GM19025 (cell line): Measurements from ENCODE around the gene ALG1L2.
A peak's percentile ranks its signal among the peaks of the same experiment; 100 is the strongest.
"Not testable (repeated sequence)": the region's sequence is repeated elsewhere in the genome, so short reads cannot be mapped to it uniquely, and the experiment has no call there.

Source experiments
- ATAC-seq: cut with Tn5 transposase; IDR thresholded peaks from one replicate; pipeline ENCODE4 v1.9.1; 2021; ENCODE audit warnings: mild to moderate bottlenecking, low read depth, moderate library complexity; ENCODE audit not compliant: unreplicated experiment

ALG1L2 gene

DNA sequence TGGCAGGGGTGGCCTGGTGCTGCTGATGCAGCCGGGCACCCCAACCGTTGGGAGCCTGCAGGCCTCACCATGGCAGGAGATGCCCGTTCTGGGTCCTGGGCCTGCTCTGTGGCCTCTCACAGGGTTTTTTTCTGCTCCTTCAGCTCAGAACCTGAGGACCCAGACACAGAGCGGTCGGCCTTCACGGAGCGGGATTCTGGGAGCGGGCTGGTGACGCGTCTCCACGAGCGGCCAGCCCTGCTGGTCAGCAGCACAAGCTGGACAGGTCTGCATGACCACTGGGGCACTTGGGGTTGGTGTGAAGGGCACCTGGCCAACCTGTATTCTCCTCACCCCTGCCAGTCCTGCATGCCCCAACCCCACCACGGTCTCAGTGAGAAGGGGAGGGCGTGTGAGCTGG is 10.3 kb downstream of the ALG1L2 start:
- ATAC-seq, result no peak

DNA sequence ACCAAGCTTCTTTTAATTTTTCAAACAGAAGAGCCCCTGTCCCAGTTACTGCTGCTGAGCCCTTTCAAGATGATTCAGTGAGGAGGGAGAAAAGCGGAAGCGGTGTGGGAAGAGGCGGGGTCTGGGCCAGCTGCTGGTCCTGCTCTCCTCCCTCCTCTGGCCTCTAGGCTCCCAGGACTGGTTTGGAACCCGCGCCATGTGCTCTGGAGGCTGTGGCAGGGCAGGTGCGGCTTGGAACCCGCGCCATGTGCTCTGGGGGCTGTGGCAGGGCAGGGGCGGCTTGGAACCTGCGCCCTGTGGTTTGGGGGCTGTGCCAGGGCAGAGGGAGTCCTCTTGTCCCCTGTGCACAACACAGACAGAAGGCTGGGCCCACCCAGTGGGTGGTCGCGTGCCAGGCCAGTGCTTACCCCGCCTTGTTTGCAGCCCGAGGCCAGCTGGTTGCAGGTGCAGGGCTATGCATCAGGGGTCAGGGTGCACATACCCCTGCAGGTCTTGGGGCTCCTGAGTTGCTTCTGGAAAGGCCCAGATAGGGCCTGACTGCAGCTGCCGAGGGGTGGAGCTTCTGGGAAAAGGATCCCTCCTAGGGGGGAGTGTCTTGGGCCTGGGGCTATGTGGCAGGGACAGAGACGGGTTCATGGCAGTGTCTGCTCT is 12.2 kb downstream of the ALG1L2 start:
- no peak for ATAC-seq

DNA sequence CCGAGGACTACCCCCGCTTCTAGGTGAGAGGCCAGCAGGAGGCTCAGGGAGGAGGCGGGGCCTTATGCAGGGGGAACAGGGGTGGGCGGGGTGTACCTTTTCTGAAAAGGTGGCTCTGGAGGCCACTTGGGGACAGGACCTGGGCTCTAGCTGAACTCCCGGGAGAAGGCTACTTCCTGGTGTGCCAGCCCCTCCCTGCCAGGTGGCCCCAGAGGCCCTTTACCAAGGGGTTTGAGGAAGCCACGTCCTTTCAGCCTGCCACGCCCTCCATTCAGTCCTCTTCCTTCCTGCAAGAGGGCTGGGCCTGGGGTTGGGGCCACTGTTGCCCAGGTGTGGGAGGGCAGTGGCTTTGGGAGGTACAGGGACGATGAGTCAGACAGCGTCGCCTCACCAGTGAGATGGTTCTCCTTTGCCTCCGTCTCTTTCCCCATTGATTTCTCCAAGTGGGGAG is 12.9 kb downstream of the ALG1L2 start:
- ATAC-seq, result not testable (repeated sequence)

DNA sequence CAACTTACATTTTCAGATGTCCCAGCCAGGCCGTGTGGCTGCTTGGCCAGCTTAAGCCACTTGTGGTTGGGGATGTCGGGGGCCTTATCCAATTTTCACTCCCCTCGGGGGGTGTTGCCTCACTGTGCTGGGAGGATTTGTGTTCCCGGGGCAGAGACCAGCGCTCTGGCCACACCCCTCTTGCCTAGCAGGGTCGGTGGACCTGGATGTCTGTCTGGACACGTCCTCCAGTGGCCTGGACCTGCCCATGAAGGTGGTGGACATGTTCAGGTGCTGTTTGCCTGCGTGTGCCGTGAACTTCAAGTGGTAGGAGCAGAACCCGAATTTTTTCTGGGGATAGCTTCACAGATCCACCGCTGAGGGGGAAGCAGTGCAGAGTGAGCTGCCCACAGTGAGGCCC is 14.2 kb downstream of the ALG1L2 start:
- not testable (repeated sequence) for ATAC-seq

DNA sequence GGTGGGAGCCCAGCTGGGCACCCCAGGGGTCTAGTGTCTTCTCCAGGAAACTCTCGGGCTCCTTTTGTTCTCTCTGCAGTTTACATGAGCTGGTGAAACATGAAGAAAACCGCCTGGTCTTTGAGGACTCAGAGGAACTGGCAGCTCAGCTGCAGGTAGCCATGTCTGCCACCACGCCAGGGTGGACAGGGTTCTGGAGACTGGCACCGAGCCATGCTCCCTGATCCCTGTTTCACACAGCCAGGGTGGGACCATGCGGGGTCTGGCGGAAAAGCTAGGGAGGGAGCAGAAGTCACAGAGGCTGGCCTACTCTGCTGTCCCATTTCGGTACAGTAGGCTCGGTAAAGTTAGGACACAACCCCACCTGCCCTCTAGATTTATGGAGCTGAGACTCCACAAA is 15.5 kb downstream of the ALG1L2 start:
- ATAC-seq, result not testable (repeated sequence)

DNA sequence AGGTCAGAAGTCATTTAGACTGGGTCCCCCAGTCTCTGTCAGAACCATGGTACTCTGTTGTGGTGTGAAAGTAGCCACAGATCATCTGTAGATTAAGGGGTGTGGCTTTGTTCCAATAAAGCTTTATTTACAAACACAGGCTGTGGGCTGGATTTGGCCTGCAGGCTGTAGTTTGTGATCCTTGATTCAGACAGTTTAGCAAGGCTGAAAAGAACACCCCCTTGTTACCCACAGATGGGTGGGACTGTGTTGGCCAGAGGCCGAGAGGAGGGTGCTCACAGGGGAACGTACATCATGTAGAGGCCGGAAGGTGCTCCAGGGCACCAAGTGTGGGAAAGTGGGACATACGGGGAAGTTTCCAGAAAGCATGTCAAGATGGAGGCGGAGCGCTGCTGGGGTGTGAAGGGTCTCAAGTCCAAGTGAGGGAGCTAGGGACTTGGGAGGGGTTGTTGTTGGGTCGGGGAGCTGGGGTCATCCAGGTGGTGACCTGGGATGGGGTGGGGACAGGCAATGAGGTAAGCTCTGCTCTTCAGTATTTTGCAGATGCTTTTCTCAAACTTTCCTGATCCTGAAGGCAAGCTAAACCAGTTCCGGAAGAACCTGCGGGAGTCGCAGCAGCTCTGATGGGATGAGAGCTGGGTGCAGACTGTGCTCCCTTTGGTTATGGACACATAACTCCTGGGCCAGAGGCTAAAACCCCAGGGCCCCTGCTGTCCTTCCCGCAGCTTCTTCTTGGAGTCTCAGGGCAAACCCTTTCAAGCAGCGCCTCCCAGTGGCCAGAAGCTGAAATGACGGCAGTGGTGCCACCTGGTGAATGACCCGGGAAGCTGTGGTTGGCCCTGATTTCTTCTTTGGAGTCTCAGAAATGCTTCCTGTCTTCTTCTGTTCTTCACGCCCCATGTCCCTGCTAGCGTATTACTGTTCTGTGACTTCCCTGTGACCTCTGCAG is 16.3 kb downstream of the ALG1L2 start:
- not testable (repeated sequence) for ATAC-seq

DNA sequence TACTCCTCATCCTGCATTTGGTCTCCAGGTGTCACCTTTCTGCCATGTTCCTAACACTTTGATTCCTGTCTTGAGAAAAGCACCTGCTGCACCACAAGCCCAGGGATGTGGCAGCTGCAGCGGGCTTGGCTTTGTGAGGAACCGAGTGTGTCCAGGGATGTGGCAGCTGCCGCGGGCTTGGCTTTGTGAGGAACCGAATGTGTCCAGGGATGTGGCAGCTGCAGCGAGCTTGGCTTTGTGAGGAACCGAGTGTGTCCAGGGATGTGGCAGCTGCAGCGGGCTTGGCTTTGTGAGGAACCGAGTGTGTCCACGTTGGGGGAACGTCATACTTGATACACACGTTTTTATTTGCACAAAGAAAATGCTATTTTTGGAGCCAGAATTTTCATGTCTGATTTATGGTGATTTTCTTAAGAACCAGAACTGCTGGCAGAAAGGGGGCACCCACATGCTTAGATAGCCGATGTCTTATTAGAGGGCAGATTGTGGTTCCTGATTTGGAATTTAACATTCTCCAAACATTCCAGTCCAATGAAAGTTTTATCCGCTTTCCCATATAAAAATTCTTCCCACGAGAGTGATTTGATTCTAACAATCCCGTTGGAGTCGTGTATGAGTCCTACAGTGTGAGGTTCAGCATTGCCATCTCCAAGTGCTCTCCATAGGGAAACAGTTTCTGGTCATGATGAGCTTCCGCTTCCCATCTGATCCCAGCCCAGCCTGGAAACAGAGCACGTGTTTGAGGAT is 17.2 kb downstream of the ALG1L2 start:
- not testable (repeated sequence) for ATAC-seq

DNA sequence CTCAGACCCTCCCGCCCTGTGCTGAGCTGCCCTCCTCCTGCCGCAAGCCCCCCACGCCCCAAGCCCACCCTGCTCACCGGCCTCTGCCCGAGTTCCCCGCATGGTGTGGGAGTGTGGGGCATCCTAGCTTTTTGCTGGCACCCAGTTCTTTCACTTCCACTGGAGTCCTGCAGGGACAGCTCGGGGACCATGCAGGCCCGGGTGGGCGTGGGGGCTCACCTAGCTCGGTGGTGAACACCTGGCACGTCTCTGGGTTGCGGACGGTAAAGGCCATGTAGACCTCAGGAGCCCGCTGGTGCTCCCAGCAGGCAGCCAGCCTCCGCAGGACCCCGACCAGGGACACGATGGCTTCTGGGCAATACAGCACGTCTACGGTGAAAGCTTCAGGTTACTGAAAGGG is 20.9 kb downstream of the ALG1L2 start:
- not testable (repeated sequence) for ATAC-seq

DNA sequence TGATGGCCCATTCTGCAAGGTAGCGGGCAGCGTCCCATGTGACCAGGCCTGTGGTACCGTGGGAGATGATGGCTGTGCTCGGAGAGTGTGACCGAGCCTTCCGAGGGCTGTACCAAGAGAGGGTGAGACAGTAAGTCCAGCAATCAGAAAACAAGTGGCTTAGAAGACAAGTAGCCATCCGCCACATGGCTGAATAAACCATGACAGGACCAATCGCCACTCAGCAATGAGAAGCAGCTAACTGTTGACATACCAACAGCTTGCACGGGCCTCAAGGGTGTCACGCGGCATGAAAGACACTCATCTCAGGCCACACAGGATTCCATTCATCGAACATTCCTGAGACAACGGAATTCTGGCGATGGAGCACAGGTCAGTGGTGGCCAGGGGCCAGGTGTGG is 22.6 kb downstream of the ALG1L2 start:
- ATAC-seq, result not testable (repeated sequence)

DNA sequence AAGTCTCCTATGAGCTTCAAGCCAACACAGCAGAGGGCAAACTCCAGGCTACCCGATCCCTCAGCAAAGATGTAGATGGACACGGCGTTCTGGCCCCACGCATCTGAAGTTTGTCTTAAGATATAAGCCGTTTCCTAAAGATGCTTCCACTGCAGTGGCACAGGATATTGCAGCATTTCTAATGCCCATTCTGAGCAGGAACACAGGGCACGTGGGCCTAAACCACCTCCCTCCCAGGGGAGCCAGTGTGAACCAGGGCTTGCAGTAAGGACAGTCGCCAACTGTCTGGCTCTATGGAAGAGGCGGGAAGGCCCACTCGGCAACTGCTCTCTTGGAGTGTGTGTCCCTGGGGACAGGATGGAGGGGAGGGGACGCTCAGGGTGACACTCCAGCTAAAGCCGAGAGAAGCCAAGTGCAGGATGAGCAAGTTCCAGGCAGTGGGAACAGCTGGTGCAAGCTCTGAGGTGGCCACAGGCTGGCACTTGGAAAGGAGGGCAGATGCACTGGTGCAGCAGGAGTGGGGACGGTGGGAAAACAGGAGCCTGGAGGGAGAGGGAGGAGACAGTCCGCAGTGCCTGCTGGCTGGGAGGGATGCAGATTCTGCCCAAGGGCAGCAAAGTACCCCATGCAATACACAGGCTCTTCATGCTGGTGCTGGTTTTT is 25.8 kb downstream of the ALG1L2 start:
- not testable (repeated sequence) for ATAC-seq

DNA sequence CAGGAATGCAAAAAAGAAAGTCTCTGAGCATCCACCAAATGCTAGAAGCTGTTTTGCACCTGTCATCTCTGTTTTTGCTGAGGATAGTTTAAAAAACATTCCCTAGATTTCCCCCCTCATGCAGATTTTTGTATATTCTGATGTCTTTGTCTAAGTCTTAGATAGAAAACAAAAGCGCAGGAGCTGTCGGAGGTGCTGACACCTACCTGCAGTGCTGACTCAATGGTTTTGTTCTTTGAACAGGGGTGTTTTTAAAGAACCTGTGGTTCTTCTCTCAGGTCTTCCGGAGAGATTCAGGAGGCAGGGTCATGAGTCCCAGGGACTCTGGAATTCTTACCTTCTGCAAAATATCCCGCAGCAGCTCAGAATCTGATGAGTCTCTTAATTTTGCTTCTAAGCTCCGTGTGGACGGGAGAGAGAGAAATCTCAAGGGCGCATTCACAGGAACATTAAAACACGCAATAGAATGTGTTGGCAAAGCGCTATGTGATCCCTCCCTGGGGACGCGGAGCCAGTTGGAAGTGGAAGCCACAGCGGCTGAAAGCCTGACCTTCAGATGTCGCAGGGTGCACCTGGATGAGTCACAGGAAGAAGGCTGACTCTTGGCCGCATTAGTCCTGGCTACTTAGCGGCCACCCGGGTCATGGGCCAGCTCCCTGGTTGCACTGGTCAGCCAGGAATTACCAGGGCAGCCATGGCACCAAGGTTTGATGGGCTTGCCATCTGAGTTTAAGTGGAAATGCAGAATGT is 27.4 kb downstream of the ALG1L2 start:
- ATAC-seq, result not testable (repeated sequence)

DNA sequence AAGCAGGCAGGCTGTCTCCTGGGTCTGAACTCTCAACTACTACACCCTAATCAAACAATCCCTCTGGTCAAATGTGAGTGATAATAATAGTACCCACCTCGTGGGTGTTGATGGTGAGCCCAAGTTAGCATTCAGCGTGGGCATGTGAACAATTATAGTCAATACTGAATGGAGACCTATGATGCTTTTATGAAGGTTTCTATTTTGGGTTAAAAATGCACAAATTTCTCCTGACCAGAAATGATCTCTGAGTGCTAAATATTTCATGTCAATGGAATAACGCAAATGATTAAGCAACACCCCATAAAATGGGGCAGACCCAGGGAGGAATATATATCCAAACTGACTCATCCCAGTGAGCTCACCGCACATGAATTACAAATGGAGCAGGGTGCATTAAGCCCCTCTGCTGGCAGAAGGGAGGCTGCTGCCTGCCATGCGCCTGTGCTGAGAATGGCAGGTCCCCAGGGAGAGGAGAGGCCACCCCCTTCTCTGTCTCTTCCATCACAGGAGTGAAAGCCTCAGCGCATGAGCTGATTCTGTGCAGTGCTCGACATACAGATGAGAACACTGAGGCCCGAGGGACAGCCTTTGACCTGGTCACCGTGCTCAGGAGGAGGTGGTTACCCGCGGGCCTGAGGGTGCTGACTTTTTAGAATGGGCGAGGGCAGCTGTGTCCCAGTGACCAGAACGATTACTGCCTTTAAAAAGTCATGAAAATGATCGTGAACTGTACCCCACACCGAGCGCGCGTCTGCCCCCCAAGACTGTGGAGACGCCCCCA is 28.9 kb downstream of the ALG1L2 start:
- ATAC-seq, result not testable (repeated sequence)

DNA sequence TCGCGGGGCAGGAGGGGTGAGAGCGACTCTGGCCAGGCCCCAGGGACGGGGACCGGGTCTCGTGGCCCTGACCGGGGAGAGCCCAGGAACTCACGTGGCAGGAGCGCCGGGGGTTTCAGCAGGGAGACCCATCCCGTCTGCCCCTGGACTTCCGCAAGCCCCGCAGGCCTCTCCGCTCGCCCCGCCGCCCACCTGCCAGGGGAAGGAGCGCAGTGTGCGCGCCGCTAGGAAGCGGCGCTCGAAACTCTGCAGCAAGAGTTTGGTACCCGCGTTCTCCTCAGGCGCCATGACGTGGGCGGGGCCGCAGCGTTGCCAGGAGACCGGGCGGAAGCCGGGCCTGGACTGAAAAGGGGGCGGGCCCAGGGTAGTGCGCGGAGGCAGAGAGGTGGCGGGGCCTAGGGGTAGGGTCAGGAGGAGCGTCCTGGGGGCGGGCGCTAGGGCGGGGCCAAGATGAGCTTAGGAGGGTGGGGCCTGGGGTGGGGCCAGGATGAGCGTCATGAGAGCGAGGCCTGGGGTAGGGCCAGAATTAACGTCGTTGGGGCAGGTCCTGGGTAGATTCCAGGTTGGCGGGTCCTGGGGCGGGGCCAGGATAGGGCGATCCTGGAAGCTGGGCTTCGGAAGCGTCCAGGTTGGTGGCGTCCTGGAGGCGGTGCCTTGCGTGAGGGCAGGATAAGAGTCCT is 29.7 kb downstream of the ALG1L2 start:
- ATAC-seq, result peak; percentile 100

DNA sequence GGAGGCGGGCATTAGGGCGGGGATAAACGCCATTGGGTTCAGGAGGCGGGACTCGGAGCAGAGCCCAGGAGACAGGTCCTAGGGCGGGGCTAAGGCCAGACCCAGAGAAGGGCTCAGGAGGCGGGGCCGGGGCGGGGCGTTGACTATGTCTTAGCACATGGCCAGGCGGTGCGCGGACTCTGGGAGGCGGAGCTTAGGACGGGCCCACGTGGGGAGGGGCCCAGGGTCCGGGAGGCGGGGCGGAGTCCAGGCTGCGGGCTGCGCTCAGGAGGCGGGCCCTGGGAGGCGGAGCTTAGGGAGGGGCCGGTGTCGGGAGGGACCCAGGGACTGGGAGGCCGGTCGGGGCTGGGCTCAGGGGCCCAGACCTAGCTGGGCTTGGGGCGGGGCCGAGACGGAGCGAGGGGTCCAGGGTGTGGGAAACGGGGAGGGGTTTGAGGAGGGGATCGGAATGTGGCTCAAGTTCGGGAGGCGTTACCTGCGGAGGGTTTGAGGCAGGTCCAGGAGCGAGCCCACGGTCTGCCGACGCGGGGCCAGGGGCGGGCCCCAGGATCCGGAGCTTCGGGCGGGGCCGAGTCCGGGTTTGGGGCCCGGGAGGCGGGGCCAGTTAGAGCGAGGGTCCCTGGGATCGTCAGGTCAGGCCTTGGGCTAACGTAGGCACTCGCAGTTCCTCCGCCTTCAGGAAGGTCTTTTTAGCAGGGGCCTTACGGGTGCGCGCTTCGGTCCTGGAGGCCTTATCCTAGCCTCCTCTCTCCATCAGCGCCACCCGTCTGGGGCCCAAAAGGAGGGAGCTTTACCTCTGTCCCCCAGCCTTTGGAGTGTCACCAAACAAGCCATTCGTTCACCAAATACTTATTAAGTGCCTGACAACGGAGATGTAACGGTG is 30.5 kb downstream of the ALG1L2 start:
- ATAC-seq, result peak; percentile 41

DNA sequence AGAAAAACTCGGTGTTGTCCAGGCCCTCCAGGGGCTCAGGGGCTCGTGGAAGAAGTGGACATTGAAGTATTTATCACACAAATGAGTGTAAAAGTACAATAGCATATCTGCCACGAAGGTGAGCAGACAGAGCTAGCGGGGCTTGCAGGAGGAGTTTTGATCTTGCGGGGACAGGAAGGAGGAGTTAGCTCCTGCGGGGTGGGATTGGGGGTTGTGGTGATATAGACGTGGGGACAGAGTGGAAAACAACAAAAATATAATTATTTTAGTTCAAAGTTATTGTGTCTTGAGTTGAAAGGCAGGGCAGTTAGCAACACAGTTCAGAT is 31.1 kb downstream of the ALG1L2 start:
- ATAC-seq, result not testable (repeated sequence)

DNA sequence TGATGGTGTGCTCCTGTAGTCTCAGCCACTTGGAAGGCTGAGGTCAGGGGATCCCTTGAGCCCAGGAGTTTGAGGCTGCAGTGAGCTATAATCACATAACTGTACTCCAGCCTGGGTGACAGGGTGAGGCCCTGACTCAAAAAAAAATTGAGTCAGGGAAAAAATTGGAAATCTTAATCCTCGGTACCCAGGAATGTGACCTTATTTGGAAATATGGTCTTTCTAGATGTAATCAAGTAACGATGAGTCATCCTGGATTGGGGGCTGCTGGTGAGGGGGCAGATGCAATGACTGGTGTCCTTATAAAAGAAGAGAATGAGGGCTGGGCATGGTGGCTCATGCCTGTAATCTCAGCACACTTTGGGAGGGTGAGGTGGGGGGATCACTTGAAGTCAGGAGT is 33.8 kb downstream of the ALG1L2 start:
- not testable (repeated sequence) for ATAC-seq

DNA sequence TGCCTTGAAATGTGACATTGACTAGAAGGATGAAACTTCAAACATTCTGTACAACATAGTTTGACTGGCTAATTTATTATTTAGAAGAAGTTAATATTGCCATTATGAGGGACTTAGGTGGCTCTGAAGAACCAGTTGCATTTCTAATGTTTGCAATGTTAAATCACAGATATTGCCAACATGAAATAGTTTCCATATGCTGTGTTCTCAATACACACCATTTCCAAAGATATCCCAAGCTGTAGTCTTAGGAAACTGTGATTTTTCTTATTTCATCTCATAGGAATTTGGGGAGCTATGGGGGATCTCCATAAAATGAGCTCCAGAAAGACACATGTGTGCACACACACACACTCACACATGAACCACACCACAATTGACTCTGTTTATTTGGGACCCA is 36.3 kb downstream of the ALG1L2 start:
- ATAC-seq, result no peak
